Gastrocnemius medialis (tissue), 4 donors: ENCODE measurements around the gene CCDC182. TPM values are rescaled to one million over a fixed set of nuclear protein-coding genes. Genes with fewer than 3 reads are reported as not detected.

Source experiments
- ATAC-seq, 2 donors: fragments of 150-250 bp; one replicate each; pipeline ENCODE4 v1.9.1; 2016
- DNase-seq, 2 donors: peaks; one replicate each; pipeline ENCODE4 v3.0.0-alpha.2; 2019
- H3K27ac ChIP-seq, 4 donors: fragments of 200-600 bp; sonication (generic); 1 replicate in 1 of 4; 2 replicates in 3 of 4; pipeline ENCODE4 v1.5.1; 2016 to 2018; ENCODE audit warnings: mild to moderate bottlenecking in 2 of 4, moderate library complexity in 1 of 4
- H3K27me3 ChIP-seq, 3 donors: fragments of 200-600 bp; sonication (generic) in 2 of 3; 1 replicate in 1 of 3; 2 replicates in 2 of 3; pipeline versions ENCODE4 v1.5.1 to v1.6.0; 2016 to 2019; ENCODE audit warnings: mild to moderate bottlenecking in 1 of 3, moderate library complexity in 1 of 3
- H3K36me3 ChIP-seq, 2 donors: fragments of 200-600 bp; sonication (generic) in 1 of 2; one replicate each; pipeline ENCODE4 v1.5.1; 2017 to 2018
- H3K4me1 ChIP-seq, 2 donors: fragments of 200-600 bp; sonication (generic) in 1 of 2; one replicate each; pipeline ENCODE4 v1.5.1; 2016 to 2017; ENCODE audit warnings: mild to moderate bottlenecking in 2 of 2
- H3K4me3 ChIP-seq, 4 donors: fragments of 200-600 bp; sonication (generic) in 3 of 4; 1 replicate in 1 of 4; 2 replicates in 3 of 4; pipeline ENCODE4 v1.5.1; 2016 to 2019; ENCODE audit warnings: mild to moderate bottlenecking in 2 of 4
- H3K9me3 ChIP-seq, 3 donors: fragments of 200-600 bp; sonication (generic) in 2 of 3; 1 replicate in 1 of 3; 2 replicates in 2 of 3; pipeline ENCODE4 v1.5.1; 2016 to 2019
- CTCF ChIP-seq, 5 experiments: fragments of 450-650 bp in 3 of 5; fragments of 200-600 bp in 2 of 5; sonication (generic) in 2 of 5; IDR thresholded peaks in 4 of 5; conservative IDR thresholded peaks in 1 of 5; 1 replicate in 4 of 5; 2 replicates in 1 of 5; pipeline ENCODE4 v1.5.1; 2016 to 2019; ENCODE audit warnings: antibody characterized with exemption in 5 of 5, mild to moderate bottlenecking in 3 of 5, moderate library complexity in 3 of 5
- POLR2A ChIP-seq, 2 donors: fragments of 450-650 bp; IDR thresholded peaks; one replicate each; pipeline ENCODE4 v1.6.1; 2017; ENCODE audit warnings: antibody characterized with exemption in 2 of 2, mild to moderate bottlenecking in 2 of 2, moderate library complexity in 2 of 2
- in situ Hi-C, 4 donors: fragments of 200-750 bp; cut with MboI; loops; one replicate each; pipeline versions ENCODE4 v1.15.0 to v1.8.0; 2017; ENCODE audit warnings: low sequenced_read_pairs in 4 of 4
- intact Hi-C: fragments of 100-400 bp; cut with DNase I; formaldehyde crosslinking; loops from one replicate; pipeline ENCODE4 v1.15.1; 2023; ENCODE audit warnings: low total_unique reads
- total RNA-seq, 4 donors: library from RNA; depleted of rRNA; stranded (reverse); fragments of >200 nt; gene quantifications; one replicate each; pipeline versions ENCODE4 v1.1.0 to v1.2.3, GENCODE V29; 2016

Gene CCDC182
- total RNA-seq, 4 donors from 2014 or later, result not detected

- TF ChIP-seq POLR2A (IDR thresholded peaks at IDR 0.05) (no peak), CTCF (IDR thresholded peaks at IDR 0.05 in 4 of 5, conservative IDR thresholded peaks at IDR 0.05 in 1 of 5) (no peak)
- H3K27ac ChIP-seq, result no peak overlapping the region
- H3K27me3 ChIP-seq, result no peaks in the 10 kb centered on the region
- no peak for ATAC-seq
- in situ Hi-C loops, result no loop called here
- H3K36me3 ChIP-seq, result no peaks in the 10 kb centered on the region
- no peaks in the 10 kb centered on the region for H3K9me3 ChIP-seq
- peaks cover 12% of the 10 kb centered on the region in 2 donors for H3K4me1 ChIP-seq
- DNase-seq, result no peak
- intact Hi-C loops, result no loop called here
- no peak overlapping the region for H3K4me3 ChIP-seq
Observed at GRCh38 chr17:57705921-57706695, 39.0 kb downstream of the CCDC182 start.

DNA sequence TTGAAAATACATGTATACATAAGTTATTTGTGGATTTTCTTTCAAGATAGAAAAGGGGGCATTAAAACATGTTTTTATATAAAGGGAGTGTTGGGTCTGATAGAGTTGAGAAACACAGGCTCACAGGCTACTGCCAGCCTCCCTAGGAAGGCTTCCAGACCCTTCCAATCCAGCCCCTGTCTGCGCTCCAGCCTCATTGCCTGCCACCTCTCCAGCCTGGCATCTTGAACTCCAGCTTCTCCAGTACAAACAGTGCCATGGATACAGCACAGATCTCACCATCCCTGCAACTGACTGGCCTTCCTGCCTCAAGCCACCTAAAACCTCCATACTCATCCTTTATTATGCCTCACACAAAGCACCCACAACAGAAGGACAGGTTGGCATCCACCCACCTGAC lies 40.7 kb downstream of the CCDC182 start:
- no peak for DNase-seq
- Histone ChIP-seq H3K36me3 (no peaks in the 10 kb centered on the region), H3K27me3 (no peaks in the 10 kb centered on the region), H3K9me3 (no peaks in the 10 kb centered on the region), H3K4me1 (peaks cover 12% of the 10 kb centered on the region in 2 donors), H3K27ac (no peak overlapping the region), H3K4me3 (no peak overlapping the region)
- intact Hi-C loops, result no loop called here
- no peak for ATAC-seq
- in situ Hi-C loops, result no loop called here
- TF ChIP-seq POLR2A (IDR thresholded peaks at IDR 0.05), result no peak
- TF ChIP-seq CTCF (IDR thresholded peaks at IDR 0.05 in 4 of 5, conservative IDR thresholded peaks at IDR 0.05 in 1 of 5), result no peak

GRCh38 chr17:57703273-57703672 lies 41.8 kb downstream of the CCDC182 start:
- Histone ChIP-seq H3K4me1 (peaks cover 9 to 11% of the 10 kb centered on the region in 2 donors), H3K27ac (no peak overlapping the region), H3K27me3 (no peaks in the 10 kb centered on the region), H3K36me3 (no peaks in the 10 kb centered on the region), H3K9me3 (no peaks in the 10 kb centered on the region), H3K4me3 (no peak overlapping the region)
- no peak for DNase-seq
- no peak for ATAC-seq
- intact Hi-C loops (no loop called here), in situ Hi-C loops (no loop called here)
- TF ChIP-seq CTCF (IDR thresholded peaks at IDR 0.05 in 4 of 5, conservative IDR thresholded peaks at IDR 0.05 in 1 of 5), result no peak
- no peak for TF ChIP-seq POLR2A (IDR thresholded peaks at IDR 0.05)

- intact Hi-C loops, result no loop called here
- H3K27ac ChIP-seq, result no peak overlapping the region
- no peak for ATAC-seq
- in situ Hi-C loops, result no loop called here
- H3K36me3 ChIP-seq, result no peaks in the 10 kb centered on the region
- TF ChIP-seq POLR2A (IDR thresholded peaks at IDR 0.05) (no peak), CTCF (IDR thresholded peaks at IDR 0.05 in 4 of 5, conservative IDR thresholded peaks at IDR 0.05 in 1 of 5) (no peak)
- DNase-seq, result no peak
- H3K9me3 ChIP-seq, result no peaks in the 10 kb centered on the region
- H3K4me1 ChIP-seq, result no peaks in the 10 kb centered on the region
- H3K27me3 ChIP-seq, result no peaks in the 10 kb centered on the region
- H3K4me3 ChIP-seq, result no peak overlapping the region
Observed at GRCh38 chr17:57701124-57701523, 44.0 kb downstream of the CCDC182 start.
